GM18519 (cell line): ENCODE measurements around the gene WDR20.

Source experiments
- ATAC-seq: cut with Tn5 transposase; IDR thresholded peaks from one replicate; pipeline ENCODE4 v1.9.1; 2021; ENCODE audit warnings: mild to moderate bottlenecking, moderate library complexity; ENCODE audit not compliant: unreplicated experiment, low FRiP score

WDR20 gene

GRCh38 chr14:102213984-102214658, 74.4 kb downstream of the WDR20 start:
- no peak for ATAC-seq

DNA sequence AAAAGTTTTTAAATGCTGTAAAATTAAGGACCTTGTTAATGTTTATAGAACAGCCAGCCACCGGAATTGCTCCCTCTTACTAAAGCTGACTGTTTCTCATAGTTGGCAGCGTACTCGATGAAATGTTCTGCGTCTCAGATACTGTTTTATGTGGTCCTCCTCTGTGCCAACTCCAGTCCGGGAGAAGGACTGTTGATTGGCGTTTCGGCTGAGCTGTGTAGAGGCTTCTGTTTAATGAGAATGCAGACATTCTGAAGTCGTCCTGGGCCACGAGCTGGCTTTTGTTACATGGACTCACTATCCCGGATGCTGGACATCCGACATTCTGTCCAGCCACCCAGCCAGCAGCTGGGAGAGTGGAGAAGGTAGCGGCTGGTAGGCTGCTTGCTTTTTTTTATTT, 75.4 kb downstream of the WDR20 start:
- ATAC-seq = no peak

DNA sequence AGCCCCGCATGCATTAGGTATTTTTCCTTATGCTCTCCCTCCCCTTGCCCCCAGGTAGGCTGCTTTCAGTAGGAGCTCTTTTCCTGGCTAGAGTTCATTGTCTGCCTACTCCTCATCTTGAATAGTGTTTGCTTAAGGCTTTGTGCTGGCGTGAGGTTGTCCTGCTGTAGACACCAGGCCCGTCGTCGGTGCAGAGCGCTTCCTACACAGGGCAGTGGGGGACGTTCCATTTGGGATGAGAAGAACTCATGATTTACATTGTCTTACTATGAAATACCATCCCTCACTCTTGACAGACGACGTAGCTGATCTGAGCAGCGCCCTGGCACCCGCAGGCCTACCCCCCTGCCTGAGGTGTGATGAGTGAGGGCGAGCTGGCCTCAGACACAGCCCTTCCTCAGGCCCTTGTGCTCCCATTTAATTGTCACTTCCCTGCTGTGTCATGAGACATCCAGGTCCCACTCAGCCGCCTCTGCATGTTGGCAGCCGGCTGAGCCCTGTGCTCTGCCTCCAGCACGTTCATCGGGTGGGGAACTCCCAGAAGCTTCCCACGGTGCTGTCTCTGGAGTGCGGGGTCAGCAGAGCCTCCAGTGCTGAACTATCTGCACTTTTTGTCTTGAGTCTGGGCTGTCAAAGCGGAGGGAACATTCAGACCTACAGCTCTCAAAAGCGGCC, 76.0 kb downstream of the WDR20 start:
- ATAC-seq = no peak

DNA sequence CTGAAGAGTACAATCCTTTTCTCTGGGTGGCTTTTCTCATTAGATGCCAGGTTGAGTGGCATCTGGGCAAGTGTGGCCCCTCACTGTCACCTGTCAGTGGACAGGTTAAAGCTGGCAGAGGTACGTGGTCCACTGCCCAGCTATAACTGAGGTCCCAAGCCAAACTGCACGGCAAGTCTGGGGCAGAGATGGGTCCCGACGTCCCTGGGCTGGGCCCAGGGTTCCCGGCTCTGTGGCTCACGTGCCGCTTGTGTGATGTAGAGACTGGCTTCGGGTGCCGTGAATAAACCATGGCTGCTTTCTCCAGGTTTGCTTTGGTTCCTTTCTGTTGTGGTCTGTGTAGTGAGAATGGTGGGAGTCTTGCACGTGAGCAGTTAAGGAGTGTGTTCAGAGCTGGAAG, 77.7 kb downstream of the WDR20 start:
- ATAC-seq = no peak

DNA sequence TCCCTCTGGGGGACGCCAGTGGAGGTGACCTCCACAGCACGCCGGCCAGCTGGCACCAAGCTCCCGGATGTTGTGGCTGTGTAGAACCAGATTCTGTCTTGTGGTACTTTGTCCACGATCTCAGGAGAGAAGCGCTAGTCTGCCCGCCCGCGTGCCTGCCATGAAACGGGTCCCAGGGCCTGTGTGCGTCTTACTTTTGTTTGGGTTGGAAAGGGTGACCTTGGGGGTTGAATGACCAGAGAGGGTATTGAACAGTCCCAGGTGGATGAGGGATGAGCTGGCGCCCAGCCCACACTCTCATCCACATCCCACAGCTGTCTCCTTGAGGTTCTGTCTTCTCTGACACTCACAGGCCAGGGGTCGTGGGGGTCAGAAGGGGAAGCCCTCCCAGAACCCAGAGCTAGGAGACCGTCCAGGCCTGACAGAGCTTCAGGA, 78.3 kb downstream of the WDR20 start:
- ATAC-seq = no peak

GRCh38 chr14:102218688-102219087, 79.0 kb downstream of the WDR20 start:
- no peak for ATAC-seq

DNA sequence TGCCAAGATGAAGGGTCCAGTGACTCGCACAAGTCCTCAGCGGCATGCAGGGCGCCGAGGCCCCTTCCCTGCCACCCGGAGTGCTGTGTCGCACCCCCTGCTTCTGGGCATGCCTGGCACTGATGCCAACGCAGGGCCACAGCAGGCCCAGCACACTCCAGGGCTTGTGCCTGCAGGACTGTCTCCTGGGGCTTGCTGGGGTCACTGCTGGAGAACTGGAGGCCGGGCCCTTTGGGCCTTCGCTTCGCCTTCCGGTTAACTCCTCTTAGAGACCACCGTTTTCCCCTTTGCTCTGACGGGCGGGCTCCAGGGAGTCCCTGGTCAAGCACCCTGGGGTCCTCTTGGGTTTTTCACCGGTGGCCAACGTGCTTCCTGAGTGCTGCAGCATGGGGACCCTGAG, 79.6 kb downstream of the WDR20 start:
- no peak for ATAC-seq

GRCh38 chr14:102220031-102220430, 80.3 kb downstream of the WDR20 start:
- ATAC-seq = no peak

DNA sequence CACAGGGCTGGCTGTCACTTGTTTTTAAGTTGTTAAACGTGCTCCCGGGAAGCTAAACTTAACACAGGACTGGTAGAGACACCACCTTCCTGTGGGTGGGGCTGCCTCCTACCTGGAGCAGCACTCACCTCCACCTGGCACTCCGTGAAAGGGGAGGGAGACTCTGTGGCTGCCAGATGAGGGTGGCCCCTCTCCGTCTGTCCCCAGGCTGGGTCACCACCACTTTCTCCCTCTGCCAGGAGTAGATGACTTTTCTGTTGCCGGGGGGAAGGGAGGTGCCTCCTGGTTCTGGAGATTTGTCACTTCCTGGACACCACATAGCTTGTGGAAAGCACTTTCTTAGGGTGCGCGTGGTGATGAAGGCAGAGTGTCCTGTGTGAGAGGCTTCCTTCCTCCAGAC, 81.3 kb downstream of the WDR20 start:
- ATAC-seq = no peak

- no peak for ATAC-seq
Measured at GRCh38 chr14:102222009-102222575, 82.4 kb downstream of the WDR20 start.

DNA sequence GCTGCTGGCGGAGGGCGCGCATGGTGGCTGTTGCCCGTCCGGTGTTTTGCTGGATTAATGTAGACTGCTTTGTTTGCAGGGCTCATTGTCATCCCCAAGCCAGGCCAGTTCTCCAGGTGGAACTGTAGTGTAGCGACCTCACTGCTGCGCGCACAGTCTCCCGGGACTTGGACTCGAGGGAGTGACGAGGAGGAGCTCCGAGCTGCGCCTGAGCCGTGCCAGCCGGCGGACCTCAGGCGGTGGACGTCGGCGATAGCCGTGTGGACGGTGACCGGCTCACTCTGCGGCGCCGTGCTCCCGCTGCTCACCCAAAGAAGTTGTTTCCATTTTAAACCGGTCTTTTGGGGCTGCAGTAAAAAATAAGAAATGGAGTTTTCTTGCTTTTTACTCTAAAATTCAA, 83.1 kb downstream of the WDR20 start:
- no peak for ATAC-seq

DNA sequence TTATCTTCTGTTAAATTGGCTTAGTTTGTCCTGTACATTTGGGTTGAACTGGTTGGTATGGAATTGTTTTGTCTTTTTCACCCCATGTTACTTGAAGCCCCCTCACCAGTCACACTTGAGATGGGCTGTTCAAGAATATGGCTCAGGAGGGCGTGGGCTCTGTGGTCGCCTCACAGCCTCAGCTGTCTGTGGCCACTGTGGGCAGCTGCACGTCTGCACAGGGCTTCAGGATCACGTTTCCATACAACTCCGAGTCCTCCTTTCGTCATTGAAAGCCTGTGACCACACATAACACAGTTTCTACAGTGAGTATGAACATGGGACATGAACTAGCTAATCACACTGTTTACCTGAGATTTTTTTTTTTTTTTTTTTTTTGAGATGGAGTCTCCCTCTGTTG, 84.0 kb downstream of the WDR20 start:
- no peak for ATAC-seq

DNA sequence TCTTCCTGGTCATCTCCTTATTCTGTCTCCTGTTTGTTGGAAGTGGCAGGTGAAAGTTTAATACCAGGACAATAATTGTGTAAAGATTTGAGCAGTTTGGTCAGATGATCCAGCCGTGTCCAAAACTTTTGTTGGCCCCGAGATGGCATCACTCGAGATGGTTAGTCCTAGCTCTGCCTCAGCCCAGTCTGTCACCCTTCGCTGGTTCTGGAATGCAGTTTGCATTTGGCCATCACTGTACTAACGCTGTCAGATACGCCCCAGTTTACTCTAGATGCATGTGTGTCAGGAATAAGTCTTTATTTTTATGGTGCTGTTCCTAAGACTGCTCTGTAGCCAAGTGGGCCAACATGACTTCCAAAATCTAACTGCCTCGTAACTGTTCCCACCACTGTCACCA, 85.7 kb downstream of the WDR20 start:
- no peak for ATAC-seq

GRCh38 chr14:102225936-102226335, 86.2 kb downstream of the WDR20 start:
- no peak for ATAC-seq

- no peak for ATAC-seq
Measured at GRCh38 chr14:102226356-102227125, 86.8 kb downstream of the WDR20 start.

GRCh38 chr14:102227184-102227964, 87.7 kb downstream of the WDR20 start:
- ATAC-seq = no peak

DNA sequence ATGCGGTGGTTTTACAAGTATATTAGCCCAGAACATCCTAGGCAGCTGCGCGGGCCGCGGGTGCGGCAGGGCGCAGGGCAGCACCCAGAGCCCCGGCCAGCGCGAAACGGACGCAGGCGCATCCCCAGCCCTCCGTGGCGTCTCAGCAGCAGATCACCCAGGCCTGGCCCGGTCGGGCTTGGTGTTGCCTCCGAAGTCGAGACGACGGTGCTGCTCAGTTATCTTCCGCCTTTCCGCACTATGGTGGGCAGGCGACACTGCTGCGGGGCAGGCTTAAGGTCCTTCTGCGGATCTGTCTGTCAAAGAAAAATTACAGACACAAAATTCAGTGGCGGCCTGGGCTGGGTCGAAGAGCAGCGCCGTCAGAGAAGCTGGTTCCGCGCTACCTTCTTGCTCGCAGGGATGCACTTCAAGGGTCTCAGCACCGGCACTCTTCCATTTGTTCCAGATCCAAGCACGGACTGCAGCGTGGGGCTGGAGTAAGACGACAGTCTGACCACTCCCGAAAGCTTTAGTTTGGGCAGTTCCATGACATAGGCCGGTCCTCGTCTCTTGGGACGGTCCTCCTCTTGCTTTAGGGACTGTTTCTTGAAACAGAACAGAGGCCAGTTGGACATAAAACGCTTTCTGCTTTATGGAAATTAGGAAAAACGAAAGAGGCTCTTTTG, 89.5 kb downstream of the WDR20 start:
- no peak for ATAC-seq

DNA sequence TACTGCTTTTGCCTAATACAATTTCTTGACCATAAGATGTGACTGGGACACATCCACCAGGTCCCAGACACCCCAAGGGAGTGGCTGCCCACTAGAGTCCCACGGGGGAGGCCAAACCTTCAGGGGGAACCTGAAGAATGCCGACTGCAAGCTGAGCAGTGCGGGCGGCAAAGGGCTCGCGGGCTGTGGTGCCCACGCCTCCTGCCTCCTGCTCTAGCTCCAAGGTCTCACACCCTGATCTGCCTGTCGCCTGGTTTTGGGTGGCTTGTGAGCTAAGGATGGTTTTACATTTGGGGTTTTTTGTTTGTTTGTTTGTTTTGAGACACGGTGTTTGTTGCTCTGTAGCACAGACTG, 90.0 kb downstream of the WDR20 start:
- no peak for ATAC-seq

GRCh38 chr14:102230481-102231210, 90.9 kb downstream of the WDR20 start:
- no peak for ATAC-seq
